Body of pancreas (tissue), 4 donors: ENCODE data around the gene GLIS1.

Experiments
- POLR2A ChIP-seq, 3 donors: fragments of 450-650 bp; IDR thresholded peaks; one replicate each; pipeline ENCODE4 v1.6.1; 2016; ENCODE audit warnings: antibody characterized with exemption in 3 of 3, mild to moderate bottlenecking in 2 of 3
- TF ChIP-seq, protein P1 (sequence below), 7 experiments: fragments of 450-650 bp in 4 of 7; fragments of 200-600 bp in 3 of 7; sonication (generic) in 3 of 7; IDR thresholded peaks; one replicate each; pipeline ENCODE4 v1.5.1; 2016 to 2019; ENCODE audit warnings: antibody characterized with exemption in 7 of 7

DNA sequence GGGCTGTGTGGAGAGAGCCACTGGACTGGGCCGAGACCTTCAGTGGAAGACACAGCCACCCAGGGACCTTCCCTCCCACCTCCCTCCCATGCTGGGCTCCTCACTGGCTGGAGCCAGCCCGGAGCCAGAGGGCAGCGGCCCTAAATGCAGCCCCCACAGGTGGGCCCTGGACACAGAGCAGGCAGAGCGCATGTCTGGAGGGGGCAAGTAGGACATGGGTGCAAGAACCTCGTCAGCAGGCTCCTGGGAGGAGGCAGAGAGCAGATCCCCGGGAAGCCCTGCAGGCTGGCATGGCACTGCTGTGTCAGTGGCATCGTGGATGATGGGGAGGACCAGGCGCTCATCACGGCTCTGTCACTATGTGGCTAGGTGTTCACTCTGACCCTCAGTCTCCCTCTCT is 234.1 kb downstream of the GLIS1 start:
- TF ChIP-seq, protein P1, sequence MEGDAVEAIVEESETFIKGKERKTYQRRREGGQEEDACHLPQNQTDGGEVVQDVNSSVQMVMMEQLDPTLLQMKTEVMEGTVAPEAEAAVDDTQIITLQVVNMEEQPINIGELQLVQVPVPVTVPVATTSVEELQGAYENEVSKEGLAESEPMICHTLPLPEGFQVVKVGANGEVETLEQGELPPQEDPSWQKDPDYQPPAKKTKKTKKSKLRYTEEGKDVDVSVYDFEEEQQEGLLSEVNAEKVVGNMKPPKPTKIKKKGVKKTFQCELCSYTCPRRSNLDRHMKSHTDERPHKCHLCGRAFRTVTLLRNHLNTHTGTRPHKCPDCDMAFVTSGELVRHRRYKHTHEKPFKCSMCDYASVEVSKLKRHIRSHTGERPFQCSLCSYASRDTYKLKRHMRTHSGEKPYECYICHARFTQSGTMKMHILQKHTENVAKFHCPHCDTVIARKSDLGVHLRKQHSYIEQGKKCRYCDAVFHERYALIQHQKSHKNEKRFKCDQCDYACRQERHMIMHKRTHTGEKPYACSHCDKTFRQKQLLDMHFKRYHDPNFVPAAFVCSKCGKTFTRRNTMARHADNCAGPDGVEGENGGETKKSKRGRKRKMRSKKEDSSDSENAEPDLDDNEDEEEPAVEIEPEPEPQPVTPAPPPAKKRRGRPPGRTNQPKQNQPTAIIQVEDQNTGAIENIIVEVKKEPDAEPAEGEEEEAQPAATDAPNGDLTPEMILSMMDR (IDR thresholded peaks at IDR 0.05): no peak
- no peak for TF ChIP-seq POLR2A (IDR thresholded peaks at IDR 0.05)
